ENCODE data around the gene PLOD1.

Gene PLOD1

DNA sequence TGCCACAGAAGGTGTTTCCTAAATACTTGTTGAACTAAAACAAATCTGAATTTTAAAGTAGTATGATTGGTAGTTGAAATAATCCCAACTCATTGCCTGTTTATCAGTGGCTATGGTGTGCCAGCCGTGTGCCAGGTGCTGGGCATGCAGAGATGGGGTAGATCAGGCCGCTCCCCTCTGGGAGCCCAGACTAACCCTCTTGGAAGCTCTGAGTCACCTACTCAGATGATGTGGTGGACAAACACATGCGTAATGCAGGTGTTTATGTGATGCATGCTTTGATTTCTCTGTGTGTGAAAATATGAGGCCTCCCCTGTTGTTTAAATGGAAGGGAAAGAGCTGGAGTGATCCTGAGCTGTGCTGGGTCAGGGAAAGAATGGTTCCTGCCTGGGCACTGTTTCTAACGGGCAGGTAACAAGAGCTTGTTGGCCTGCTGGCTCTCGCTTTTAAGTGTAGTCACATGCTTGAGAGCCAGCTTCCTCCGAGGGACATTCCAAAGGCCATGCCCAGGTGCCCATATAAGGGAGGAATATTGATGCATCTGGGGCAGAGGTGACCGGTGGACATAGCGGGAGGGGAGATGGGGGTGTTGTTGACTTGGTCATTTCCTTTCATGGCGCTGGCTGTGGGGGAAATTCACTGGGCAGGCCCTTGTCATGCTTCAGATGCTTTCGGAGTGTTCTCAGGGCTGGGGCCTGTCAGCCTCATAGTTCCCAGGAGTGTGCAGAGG, 56.0 kb downstream of the PLOD1 start:
- TF ChIP-seq, protein P1, sequence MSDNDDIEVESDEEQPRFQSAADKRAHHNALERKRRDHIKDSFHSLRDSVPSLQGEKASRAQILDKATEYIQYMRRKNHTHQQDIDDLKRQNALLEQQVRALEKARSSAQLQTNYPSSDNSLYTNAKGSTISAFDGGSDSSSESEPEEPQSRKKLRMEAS (IDR thresholded peaks at IDR 0.05; ENCODE audit: low read depth, low read length) = no peak
- TF ChIP-seq POLR2A (IDR thresholded peaks at IDR 0.05; ENCODE audit: extremely low read depth, insufficient read length) (no peak), MYC (IDR thresholded peaks at IDR 0.05; ENCODE audit: low read depth, low read length) (no peak)
- TF ChIP-seq, protein P2, sequence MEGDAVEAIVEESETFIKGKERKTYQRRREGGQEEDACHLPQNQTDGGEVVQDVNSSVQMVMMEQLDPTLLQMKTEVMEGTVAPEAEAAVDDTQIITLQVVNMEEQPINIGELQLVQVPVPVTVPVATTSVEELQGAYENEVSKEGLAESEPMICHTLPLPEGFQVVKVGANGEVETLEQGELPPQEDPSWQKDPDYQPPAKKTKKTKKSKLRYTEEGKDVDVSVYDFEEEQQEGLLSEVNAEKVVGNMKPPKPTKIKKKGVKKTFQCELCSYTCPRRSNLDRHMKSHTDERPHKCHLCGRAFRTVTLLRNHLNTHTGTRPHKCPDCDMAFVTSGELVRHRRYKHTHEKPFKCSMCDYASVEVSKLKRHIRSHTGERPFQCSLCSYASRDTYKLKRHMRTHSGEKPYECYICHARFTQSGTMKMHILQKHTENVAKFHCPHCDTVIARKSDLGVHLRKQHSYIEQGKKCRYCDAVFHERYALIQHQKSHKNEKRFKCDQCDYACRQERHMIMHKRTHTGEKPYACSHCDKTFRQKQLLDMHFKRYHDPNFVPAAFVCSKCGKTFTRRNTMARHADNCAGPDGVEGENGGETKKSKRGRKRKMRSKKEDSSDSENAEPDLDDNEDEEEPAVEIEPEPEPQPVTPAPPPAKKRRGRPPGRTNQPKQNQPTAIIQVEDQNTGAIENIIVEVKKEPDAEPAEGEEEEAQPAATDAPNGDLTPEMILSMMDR (IDR thresholded peaks at IDR 0.05; ENCODE audit: low read depth, low read length) = no peak
- DNase-seq (ENCODE audit: low read depth) = no peak
- H3K4me3 ChIP-seq (ENCODE audit: low read depth, low read length) = no peak overlapping the region

DNA sequence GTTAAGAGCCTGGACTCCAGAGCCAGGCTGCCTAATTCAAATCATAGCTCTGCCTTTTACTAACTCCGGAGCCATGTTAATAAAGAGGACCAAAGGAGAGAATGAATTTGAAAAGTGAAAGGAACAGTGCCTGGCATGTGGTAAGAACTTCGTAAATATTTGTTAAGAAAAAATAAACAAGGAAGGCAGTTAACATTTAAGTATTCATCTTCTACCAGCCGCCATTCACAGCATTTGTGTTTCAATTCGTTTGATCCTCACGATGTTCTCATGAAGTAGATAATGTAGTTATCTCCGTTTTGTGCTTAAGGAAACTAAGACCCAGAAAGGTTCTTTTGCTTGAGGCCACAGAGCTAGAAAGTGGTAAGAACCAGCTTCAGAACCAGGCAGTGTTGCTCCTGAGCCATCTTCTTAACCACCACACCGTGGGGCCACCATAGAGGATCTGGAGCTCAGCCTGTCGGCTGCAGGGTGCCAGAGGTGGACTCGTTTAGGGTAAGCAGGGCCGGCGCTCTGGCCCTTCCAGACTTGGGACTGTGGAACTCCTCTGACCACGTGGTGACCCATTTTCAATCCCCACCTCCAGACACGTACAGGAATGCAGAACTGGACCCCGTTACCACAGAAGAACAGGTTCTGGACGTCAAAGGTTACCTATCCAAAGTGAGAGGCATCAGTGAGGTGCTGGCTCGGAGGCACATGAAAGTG, 57.6 kb downstream of the PLOD1 start:
- DNase-seq (ENCODE audit: low read depth) = no peak
- no peak overlapping the region for H3K4me3 ChIP-seq (ENCODE audit: low read depth, low read length)
- TF ChIP-seq MYC (IDR thresholded peaks at IDR 0.05; ENCODE audit: low read depth, low read length) = no peak
- TF ChIP-seq, protein P2 (IDR thresholded peaks at IDR 0.05; ENCODE audit: low read depth, low read length) = no peak
- TF ChIP-seq, protein P1 (IDR thresholded peaks at IDR 0.05; ENCODE audit: low read depth, low read length) = no peak
- no peak for TF ChIP-seq POLR2A (IDR thresholded peaks at IDR 0.05; ENCODE audit: extremely low read depth, insufficient read length)

DNA sequence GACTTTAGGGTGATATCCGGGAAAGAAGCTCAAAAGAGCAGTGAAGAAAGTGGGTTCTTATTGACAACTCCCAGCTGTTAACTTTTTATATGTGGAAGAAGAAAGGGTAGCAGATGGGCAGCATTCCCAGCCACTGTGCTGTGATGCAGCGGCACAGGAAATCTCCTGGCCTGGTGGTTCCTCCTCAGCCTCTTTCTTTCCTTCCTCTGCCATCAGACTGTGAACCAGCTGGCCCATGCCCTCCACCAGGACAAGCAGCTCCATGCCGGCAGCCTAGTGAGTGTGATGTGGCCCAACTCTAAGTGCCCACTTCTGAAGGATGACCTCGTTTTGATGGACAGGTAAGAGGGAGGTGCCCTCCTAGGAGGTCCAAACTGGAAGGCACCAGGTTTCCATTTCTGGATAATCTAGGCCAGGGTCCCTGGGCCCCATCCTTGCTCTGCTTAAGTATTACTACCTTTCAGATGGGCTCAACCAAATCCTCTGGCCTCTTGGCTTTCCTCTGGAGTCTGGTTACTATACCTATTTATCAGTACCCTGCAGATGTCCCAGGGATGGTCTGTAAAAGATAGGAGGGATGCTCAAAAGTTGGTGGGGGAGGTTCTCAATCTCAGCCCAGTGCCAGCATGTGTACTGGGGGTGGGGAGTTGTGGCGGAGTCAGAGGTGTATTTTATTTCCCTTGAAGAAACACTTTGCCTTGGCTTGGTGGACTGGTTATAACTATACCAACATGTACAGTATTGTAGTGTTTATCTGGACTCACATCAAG, 62.7 kb downstream of the PLOD1 start:
- TF ChIP-seq POLR2A (IDR thresholded peaks at IDR 0.05; ENCODE audit: extremely low read depth, insufficient read length) (no peak), MYC (IDR thresholded peaks at IDR 0.05; ENCODE audit: low read depth, low read length) (no peak)
- TF ChIP-seq, protein P1 (IDR thresholded peaks at IDR 0.05; ENCODE audit: low read depth, low read length) = no peak
- TF ChIP-seq, protein P2 (IDR thresholded peaks at IDR 0.05; ENCODE audit: low read depth, low read length) = no peak
- DNase-seq (ENCODE audit: low read depth) = no peak
- no peak overlapping the region for H3K4me3 ChIP-seq (ENCODE audit: low read depth, low read length)

DNA sequence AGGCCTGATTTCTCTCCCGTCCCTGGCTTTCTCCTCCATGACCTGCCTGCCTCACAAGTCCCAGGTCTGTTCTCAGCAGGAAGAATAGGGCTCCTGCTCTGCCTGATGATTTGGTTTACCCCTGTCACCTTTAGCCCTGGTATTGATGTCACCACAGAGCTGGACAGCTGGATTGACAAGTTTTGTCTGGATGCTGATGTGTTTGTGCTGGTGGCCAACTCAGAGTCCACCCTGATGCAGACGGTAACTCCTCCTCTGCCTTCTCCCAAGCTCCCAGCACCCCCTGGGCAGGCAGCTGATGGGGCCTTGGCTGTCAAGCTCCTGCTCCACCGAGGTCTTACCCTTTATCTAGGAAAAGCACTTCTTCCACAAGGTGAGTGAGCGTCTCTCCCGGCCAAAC, 64.1 kb downstream of the PLOD1 start:
- H3K4me3 ChIP-seq (ENCODE audit: low read depth, low read length) = no peak overlapping the region
- TF ChIP-seq, protein P2 (IDR thresholded peaks at IDR 0.05; ENCODE audit: low read depth, low read length) = no peak
- TF ChIP-seq, protein P1 (IDR thresholded peaks at IDR 0.05; ENCODE audit: low read depth, low read length) = no peak
- TF ChIP-seq POLR2A (IDR thresholded peaks at IDR 0.05; ENCODE audit: extremely low read depth, insufficient read length) (no peak), MYC (IDR thresholded peaks at IDR 0.05; ENCODE audit: low read depth, low read length) (no peak)
- DNase-seq (ENCODE audit: low read depth) = no peak

DNA sequence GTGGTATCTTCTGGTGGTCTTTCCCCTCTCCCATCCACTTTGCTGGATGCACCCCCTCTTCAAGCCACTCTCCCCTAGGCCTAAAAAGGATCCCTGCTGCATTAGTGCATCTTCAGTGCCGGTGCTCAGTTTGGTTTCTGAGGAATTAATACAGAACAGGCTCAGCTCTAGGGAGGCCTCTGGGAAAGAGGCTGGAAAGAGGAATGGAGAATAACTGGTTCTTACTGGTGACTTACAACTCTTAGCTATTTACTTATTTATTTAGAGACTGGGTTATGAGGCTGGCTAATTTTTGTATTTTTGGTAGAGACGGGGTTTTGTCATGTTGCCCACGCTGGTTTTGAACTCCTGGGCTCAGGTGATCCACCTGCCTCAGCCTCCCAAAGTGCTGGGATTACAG, 64.7 kb downstream of the PLOD1 start:
- TF ChIP-seq, protein P1 (IDR thresholded peaks at IDR 0.05; ENCODE audit: low read depth, low read length) = no peak
- no peak overlapping the region for H3K4me3 ChIP-seq (ENCODE audit: low read depth, low read length)

More for the DNA sequence above, 64.7 kb downstream of the PLOD1 start:
- DNase-seq (ENCODE audit: low read depth) = no peak
